Loucy (cell line): ENCODE measurements around the gene ALPK3.

Source experiments
- H2AFZ ChIP-seq: fragments of 200-600 bp; sonication (generic); 2 replicates; pipeline ENCODE4 v1.6.0; 2016; ENCODE audit warnings: antibody characterized with exemption, mild to moderate bottlenecking, low read length, moderate library complexity
- H3F3A ChIP-seq: fragments of 200-600 bp; 2 replicates; pipeline ENCODE4 v1.6.0; 2016; ENCODE audit warnings: antibody characterized with exemption, low read depth, mild to moderate bottlenecking
- H3K27me3 ChIP-seq: fragments of 200-600 bp; sonication (generic); 2 replicates; pipeline ENCODE4 v1.6.1; 2014; ENCODE audit warnings: low read length, mild to moderate bottlenecking; ENCODE audit not compliant: insufficient read depth, poor library complexity, severe bottlenecking
- H3K36me3 ChIP-seq: fragments of 200-600 bp; sonication (generic); 2 replicates; pipeline ENCODE4 v1.6.1; 2016; ENCODE audit warnings: low read length; ENCODE audit not compliant: insufficient read depth
- H3K4me1 ChIP-seq: fragments of 200-600 bp; sonication (generic); 2 replicates; pipeline ENCODE4 v1.5.1; 2014; ENCODE audit warnings: low read length, mild to moderate bottlenecking; ENCODE audit not compliant: insufficient read depth, poor library complexity, severe bottlenecking
- H3K4me2 ChIP-seq: fragments of 200-600 bp; sonication (generic); 2 replicates; pipeline ENCODE4 v1.6.0; 2014; ENCODE audit warnings: antibody characterized with exemption, low read length, low read depth, mild to moderate bottlenecking; ENCODE audit not compliant: poor library complexity, severe bottlenecking
- H3K4me3 ChIP-seq: fragments of 200-600 bp; sonication (generic); 2 replicates; pipeline ENCODE4 v1.5.1; 2014; ENCODE audit warnings: low read length, mild to moderate bottlenecking, mixed read lengths; ENCODE audit not compliant: poor library complexity, severe bottlenecking
- H3K79me2 ChIP-seq: fragments of 200-600 bp; sonication (generic); 2 replicates; pipeline ENCODE4 v1.6.1; 2014; ENCODE audit warnings: low read length; ENCODE audit not compliant: insufficient read depth
- H3K9ac ChIP-seq: fragments of 200-600 bp; sonication (generic); 2 replicates; pipeline ENCODE4 v1.6.0; 2014; ENCODE audit warnings: mild to moderate bottlenecking, low read depth, low read length, moderate library complexity; ENCODE audit not compliant: poor library complexity, severe bottlenecking
- H3K9me2 ChIP-seq: fragments of 200-600 bp; sonication (generic); replicated peaks from 2 replicates; pipeline ENCODE4 v1.6.1; 2016; ENCODE audit warnings: low read depth, low read length, mixed read lengths
- H3K9me3 ChIP-seq: fragments of 200-600 bp; sonication (generic); 2 replicates; pipeline ENCODE4 v1.6.1; 2014; ENCODE audit warnings: mild to moderate bottlenecking, antibody characterized with exemption, low read length, low read depth; ENCODE audit not compliant: insufficient read depth
- H4K20me1 ChIP-seq: fragments of 200-600 bp; sonication (generic); 2 replicates; pipeline ENCODE4 v1.6.0; 2014; ENCODE audit warnings: antibody characterized with exemption, low read length, mild to moderate bottlenecking; ENCODE audit not compliant: insufficient read depth, poor library complexity, severe bottlenecking
- CTCF ChIP-seq: fragments of 200-600 bp; sonication (generic); conservative IDR thresholded peaks from 2 replicates; pipeline ENCODE4 v1.5.1; 2014; ENCODE audit warnings: mild to moderate bottlenecking, antibody characterized with exemption, low read length
- EZH2phosphoT487 ChIP-seq: fragments of 200-600 bp; IDR thresholded peaks from 2 replicates; pipeline ENCODE4 v1.6.1; 2018; ENCODE audit warnings: antibody characterized with exemption, mild to moderate bottlenecking, moderate library complexity, borderline replicate concordance

Gene ALPK3

GRCh38 chr15:84798436-84798946 lies 18.7 kb upstream of the ALPK3 start:
- Histone ChIP-seq H3K4me1 (no peaks in the 10 kb centered on the region), H4K20me1 (peaks cover 3% of the 10 kb centered on the region), H3K9ac (no peak overlapping the region), H3K4me2 (no peak overlapping the region), H2AFZ (no peak overlapping the region), H3K36me3 (peaks cover 79% of the 10 kb centered on the region; the same call in 1 of the 2 replicates), H3K4me3 (no peak overlapping the region), H3K79me2 (no peaks in the 10 kb centered on the region), H3K9me3 (no peaks in the 10 kb centered on the region), H3F3A (no peaks in the 10 kb centered on the region), H3K9me2 (no peaks in the 10 kb centered on the region), H3K27me3 (no peaks in the 10 kb centered on the region)
- TF ChIP-seq CTCF (no peak), EZH2phosphoT487 (no peak)

DNA sequence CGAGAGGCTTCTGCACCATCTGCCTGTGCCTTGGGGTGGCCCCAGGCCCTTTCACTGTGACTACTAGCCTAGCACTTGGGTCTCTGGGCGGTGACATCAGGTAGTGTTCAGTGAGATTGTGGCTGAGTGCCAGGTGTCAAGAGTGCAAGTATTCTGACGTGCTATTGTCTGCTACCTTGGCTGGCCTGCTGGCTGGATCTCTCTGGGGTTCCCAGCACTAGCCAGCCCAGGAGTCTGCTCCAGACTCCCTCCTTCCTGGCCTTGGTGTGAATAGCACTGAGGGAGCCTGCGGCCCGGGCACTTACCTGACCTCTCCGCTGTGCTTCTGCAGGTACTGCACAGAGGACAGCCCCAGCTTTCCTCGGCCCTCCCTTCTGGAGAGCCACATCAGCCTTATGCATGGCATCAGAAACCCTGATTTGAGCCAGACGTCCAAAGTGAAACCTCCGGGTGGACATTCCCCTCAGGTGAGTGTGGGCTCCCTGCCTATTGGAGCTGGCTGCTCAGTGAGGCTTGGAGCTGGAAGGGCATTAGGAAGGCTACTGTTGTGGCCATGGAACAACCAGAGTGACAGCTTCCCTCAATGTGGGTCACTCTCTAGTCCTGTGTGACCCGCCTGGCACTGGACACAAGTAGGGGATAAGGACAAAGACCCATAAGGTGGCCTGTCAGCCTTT lies 17.5 kb upstream of the ALPK3 start:
- H3K27me3 ChIP-seq = no peaks in the 10 kb centered on the region
- H3K36me3 ChIP-seq = peaks cover 81% of the 10 kb centered on the region; the same call in 1 of the 2 replicates
- TF ChIP-seq CTCF = no peak
- no peak for TF ChIP-seq EZH2phosphoT487
- H3K79me2 ChIP-seq = no peaks in the 10 kb centered on the region
- no peak overlapping the region for H3K9ac ChIP-seq
- H3K9me2 ChIP-seq = no peaks in the 10 kb centered on the region
- no peak overlapping the region for H3K4me2 ChIP-seq
- no peaks in the 10 kb centered on the region for H3K9me3 ChIP-seq
- no peak overlapping the region for H3K4me3 ChIP-seq
- no peak overlapping the region for H2AFZ ChIP-seq
- H3F3A ChIP-seq = no peaks in the 10 kb centered on the region
- no peaks in the 10 kb centered on the region for H3K4me1 ChIP-seq
- H4K20me1 ChIP-seq = peaks cover 1% of the 10 kb centered on the region

DNA sequence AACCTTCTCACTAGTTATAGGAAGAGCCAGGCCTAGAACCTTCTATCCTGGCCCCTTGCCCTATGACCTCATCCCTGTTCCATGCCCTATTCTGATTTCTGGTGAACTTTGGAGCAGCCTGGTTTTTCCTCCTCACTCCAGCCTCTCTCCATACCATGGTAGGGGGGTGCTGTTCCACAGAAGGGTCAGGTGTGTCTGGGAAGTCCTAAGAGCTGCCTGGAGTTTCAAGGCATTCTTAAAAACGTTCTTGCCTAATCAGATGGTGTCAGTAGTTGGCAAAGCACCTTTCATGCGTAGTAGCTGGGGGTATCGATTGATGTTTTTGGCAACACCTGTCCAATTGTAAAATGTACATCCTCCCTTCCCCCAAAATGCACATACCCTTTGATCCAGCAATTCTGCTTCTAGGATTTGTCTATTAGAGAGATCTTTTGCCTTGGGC lies 16.8 kb upstream of the ALPK3 start:
- no peaks in the 10 kb centered on the region for H4K20me1 ChIP-seq
- H2AFZ ChIP-seq = no peak overlapping the region
- H3K36me3 ChIP-seq = peaks cover 84% of the 10 kb centered on the region; the same call in 1 of the 2 replicates
- no peaks in the 10 kb centered on the region for H3F3A ChIP-seq
- no peak overlapping the region for H3K4me3 ChIP-seq
- H3K27me3 ChIP-seq = no peaks in the 10 kb centered on the region
- no peaks in the 10 kb centered on the region for H3K9me3 ChIP-seq
- no peaks in the 10 kb centered on the region for H3K79me2 ChIP-seq
- no peaks in the 10 kb centered on the region for H3K9me2 ChIP-seq
- H3K4me2 ChIP-seq = no peak overlapping the region
- H3K9ac ChIP-seq = no peak overlapping the region
- no peaks in the 10 kb centered on the region for H3K4me1 ChIP-seq
- no peak for TF ChIP-seq CTCF
- no peak for TF ChIP-seq EZH2phosphoT487
